Esophagus muscularis mucosa (tissue), 3 donors: Measurements from ENCODE around the gene ANXA1.

Experiments used
- CTCF ChIP-seq, 3 experiments: fragments of 200-600 bp in 2 of 3; fragments of 450-650 bp in 1 of 3; sonication (generic) in 2 of 3; IDR thresholded peaks; one replicate each; pipeline ENCODE4 v1.5.1; 2017 to 2019; ENCODE audit warnings: antibody characterized with exemption in 3 of 3, mild to moderate bottlenecking in 2 of 3, moderate library complexity in 1 of 3
- POLR2A ChIP-seq: fragments of 450-650 bp; IDR thresholded peaks from one replicate; pipeline ENCODE4 v1.6.1; 2017; ENCODE audit warnings: antibody characterized with exemption, moderate library complexity, mild to moderate bottlenecking, low read depth
- POLR2AphosphoS5 ChIP-seq, 2 donors: sonication (generic); formaldehyde crosslinking; IDR thresholded peaks; one replicate each; pipeline ENCODE4 v1.6.1; 2017; ENCODE audit warnings: antibody characterized with exemption in 2 of 2

GRCh38 chr9:73133022-73133651 is 18.5 kb upstream of the ANXA1 start:
- TF ChIP-seq CTCF (IDR thresholded peaks at IDR 0.05): no peak
- no peak for TF ChIP-seq POLR2AphosphoS5 (IDR thresholded peaks at IDR 0.05)
- no peak for TF ChIP-seq POLR2A
